ENCODE measurements around the gene CERS6. TPM values are rescaled to one million over a fixed set of nuclear protein-coding genes. Genes with fewer than 3 reads are reported as not detected.

CERS6 gene
- polyA plus RNA-seq, 1 donor from 2014 or later: 59.3 TPM

DNA sequence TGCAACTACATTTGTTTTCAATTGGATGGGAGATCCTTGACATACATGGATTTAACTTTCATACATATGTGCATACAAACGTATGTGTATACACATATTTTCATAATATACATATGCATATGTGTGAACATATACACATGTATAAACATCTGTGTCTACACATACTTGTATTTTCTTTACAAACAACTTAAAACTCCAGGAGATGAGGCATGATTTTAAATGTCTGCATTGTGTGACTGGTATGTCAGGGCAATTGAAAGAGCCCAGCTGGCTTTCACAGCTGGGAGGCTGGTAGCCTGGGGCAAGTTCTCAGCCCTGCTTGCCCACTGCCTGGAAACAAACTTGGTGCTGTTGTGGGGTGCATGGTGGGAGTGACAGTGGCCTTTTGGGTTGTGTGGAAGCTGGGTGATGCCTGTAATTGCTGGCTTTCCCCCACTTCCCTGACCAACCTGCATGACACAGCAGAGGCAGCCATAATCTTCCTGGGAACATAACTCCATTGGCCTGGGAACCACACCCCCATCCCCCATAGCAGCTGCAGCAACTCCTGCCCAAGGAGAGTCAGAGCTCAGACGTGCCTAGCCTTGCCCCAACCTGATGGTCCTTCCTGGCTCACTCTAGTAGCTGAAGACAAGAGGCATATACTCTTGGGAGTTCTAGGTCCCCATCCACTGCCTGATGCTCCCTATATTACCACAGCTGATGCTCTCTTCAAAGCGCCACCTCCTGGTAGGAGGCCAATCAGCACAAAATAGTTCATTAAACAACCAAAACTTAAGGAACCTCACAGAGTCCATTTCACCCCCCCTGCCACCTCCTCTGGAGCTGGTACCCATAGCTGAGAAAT is 158.3 kb downstream of the CERS6 start:
- Histone ChIP-seq H3K27me3 (ENCODE audit: insufficient read depth, low read depth, low read length) (no peaks in the 10 kb centered on the region), H3K4me3 (ENCODE audit: low read length) (no peak overlapping the region), H3K79me2 (replicated peaks; ENCODE audit: insufficient read depth, low read length) (peaks cover 3% of the 10 kb centered on the region), H4K20me1 (ENCODE audit: insufficient read depth) (no peaks in the 10 kb centered on the region), H3K36me3 (ENCODE audit: insufficient read depth, low read length) (no peaks in the 10 kb centered on the region), H3K27ac (ENCODE audit: low read length) (no peak overlapping the region), H3K9ac (ENCODE audit: low read length) (no peak overlapping the region), H3F3A (ENCODE audit: insufficient read depth, low read length, poor library complexity, severe bottlenecking) (no peaks in the 10 kb centered on the region), H2AFZ (ENCODE audit: low read depth, low read length) (no peak overlapping the region), H3K9me3 (ENCODE audit: low read length) (no peaks in the 10 kb centered on the region), H3K9me2 (ENCODE audit: insufficient read depth, low read length) (no peaks in the 10 kb centered on the region), H3K4me2 (ENCODE audit: low read length) (no peak overlapping the region)
- TF ChIP-seq TAF1 (IDR thresholded peaks at IDR 0.05; ENCODE audit: low read depth) (no peak), RAD21 (conservative IDR thresholded peaks at IDR 0.05) (no peak), EZH2 (IDR thresholded peaks at IDR 0.05; ENCODE audit: borderline replicate concordance, insufficient read depth, low read length, poor library complexity, severe bottlenecking) (no peak), SMC3 (conservative IDR thresholded peaks at IDR 0.05; ENCODE audit: poor library complexity) (no peak), EP300 (conservative IDR thresholded peaks at IDR 0.05; ENCODE audit: poor library complexity, severe bottlenecking) (no peak), MXI1 (conservative IDR thresholded peaks at IDR 0.05; ENCODE audit: poor library complexity, severe bottlenecking) (no peak), POLR2AphosphoS5 (IDR thresholded peaks at IDR 0.05) (no peak)
- TF ChIP-seq, protein P1, sequence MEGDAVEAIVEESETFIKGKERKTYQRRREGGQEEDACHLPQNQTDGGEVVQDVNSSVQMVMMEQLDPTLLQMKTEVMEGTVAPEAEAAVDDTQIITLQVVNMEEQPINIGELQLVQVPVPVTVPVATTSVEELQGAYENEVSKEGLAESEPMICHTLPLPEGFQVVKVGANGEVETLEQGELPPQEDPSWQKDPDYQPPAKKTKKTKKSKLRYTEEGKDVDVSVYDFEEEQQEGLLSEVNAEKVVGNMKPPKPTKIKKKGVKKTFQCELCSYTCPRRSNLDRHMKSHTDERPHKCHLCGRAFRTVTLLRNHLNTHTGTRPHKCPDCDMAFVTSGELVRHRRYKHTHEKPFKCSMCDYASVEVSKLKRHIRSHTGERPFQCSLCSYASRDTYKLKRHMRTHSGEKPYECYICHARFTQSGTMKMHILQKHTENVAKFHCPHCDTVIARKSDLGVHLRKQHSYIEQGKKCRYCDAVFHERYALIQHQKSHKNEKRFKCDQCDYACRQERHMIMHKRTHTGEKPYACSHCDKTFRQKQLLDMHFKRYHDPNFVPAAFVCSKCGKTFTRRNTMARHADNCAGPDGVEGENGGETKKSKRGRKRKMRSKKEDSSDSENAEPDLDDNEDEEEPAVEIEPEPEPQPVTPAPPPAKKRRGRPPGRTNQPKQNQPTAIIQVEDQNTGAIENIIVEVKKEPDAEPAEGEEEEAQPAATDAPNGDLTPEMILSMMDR (IDR thresholded peaks at IDR 0.05; ENCODE audit: poor library complexity, severe bottlenecking): no peak
- TF ChIP-seq, protein P2, sequence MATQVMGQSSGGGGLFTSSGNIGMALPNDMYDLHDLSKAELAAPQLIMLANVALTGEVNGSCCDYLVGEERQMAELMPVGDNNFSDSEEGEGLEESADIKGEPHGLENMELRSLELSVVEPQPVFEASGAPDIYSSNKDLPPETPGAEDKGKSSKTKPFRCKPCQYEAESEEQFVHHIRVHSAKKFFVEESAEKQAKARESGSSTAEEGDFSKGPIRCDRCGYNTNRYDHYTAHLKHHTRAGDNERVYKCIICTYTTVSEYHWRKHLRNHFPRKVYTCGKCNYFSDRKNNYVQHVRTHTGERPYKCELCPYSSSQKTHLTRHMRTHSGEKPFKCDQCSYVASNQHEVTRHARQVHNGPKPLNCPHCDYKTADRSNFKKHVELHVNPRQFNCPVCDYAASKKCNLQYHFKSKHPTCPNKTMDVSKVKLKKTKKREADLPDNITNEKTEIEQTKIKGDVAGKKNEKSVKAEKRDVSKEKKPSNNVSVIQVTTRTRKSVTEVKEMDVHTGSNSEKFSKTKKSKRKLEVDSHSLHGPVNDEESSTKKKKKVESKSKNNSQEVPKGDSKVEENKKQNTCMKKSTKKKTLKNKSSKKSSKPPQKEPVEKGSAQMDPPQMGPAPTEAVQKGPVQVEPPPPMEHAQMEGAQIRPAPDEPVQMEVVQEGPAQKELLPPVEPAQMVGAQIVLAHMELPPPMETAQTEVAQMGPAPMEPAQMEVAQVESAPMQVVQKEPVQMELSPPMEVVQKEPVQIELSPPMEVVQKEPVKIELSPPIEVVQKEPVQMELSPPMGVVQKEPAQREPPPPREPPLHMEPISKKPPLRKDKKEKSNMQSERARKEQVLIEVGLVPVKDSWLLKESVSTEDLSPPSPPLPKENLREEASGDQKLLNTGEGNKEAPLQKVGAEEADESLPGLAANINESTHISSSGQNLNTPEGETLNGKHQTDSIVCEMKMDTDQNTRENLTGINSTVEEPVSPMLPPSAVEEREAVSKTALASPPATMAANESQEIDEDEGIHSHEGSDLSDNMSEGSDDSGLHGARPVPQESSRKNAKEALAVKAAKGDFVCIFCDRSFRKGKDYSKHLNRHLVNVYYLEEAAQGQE (IDR thresholded peaks at IDR 0.05; ENCODE audit: borderline replicate concordance): no peak

DNA sequence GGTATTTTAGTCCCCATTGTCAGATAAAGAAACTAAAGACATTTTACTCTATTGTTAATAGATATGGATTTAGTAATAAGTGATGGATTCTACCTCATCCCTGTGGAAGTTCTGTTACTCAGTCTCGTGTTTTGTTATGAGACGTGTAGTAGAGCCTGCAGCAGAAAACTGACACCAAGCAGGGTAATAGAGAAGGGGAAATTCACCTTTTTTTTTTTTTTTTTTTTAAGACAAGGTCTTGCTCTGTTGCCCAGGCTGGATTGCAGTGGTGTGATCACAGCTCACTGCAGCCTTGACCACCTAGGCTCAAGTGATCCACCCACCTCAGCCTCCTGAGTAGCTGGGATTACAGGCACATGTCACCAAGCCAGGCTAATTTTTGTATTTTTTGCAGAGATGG is 164.5 kb downstream of the CERS6 start:
- no peak overlapping the region for H3K27ac ChIP-seq (ENCODE audit: low read length)
- TF ChIP-seq MXI1 (conservative IDR thresholded peaks at IDR 0.05; ENCODE audit: poor library complexity, severe bottlenecking) (no peak), RAD21 (conservative IDR thresholded peaks at IDR 0.05) (no peak), EZH2 (IDR thresholded peaks at IDR 0.05; ENCODE audit: borderline replicate concordance, insufficient read depth, low read length, poor library complexity, severe bottlenecking) (no peak), SMC3 (conservative IDR thresholded peaks at IDR 0.05; ENCODE audit: poor library complexity) (no peak), POLR2AphosphoS5 (IDR thresholded peaks at IDR 0.05) (no peak), EP300 (conservative IDR thresholded peaks at IDR 0.05; ENCODE audit: poor library complexity, severe bottlenecking) (no peak)
- no peak overlapping the region for H2AFZ ChIP-seq (ENCODE audit: low read depth, low read length)
- no peaks in the 10 kb centered on the region for H3K9me3 ChIP-seq (ENCODE audit: low read length)
- H3F3A ChIP-seq (ENCODE audit: insufficient read depth, low read length, poor library complexity, severe bottlenecking): no peaks in the 10 kb centered on the region
- H3K79me2 ChIP-seq (replicated peaks; ENCODE audit: insufficient read depth, low read length): no peaks in the 10 kb centered on the region
- H4K20me1 ChIP-seq (ENCODE audit: insufficient read depth): no peaks in the 10 kb centered on the region
- H3K4me3 ChIP-seq (ENCODE audit: low read length): no peak overlapping the region
- no peaks in the 10 kb centered on the region for H3K36me3 ChIP-seq (ENCODE audit: insufficient read depth, low read length)
- no peaks in the 10 kb centered on the region for H3K9me2 ChIP-seq (ENCODE audit: insufficient read depth, low read length)
- H3K27me3 ChIP-seq (ENCODE audit: insufficient read depth, low read depth, low read length): no peaks in the 10 kb centered on the region
- no peak overlapping the region for H3K4me2 ChIP-seq (ENCODE audit: low read length)
- no peak overlapping the region for H3K9ac ChIP-seq (ENCODE audit: low read length)
